Peyer's patch (tissue), 4 donors: ENCODE data around the gene GDAP1L1. TPM values are rescaled to one million over a fixed set of nuclear protein-coding genes. Genes with fewer than 3 reads are reported as not detected.

Experiments
- DNase-seq, 3 donors: peaks; one replicate each; pipeline ENCODE4 v3.0.0-alpha.2; 2017 to 2019
- H3K27ac ChIP-seq, 4 donors: fragments of 200-600 bp; sonication (generic); one replicate each; pipeline ENCODE4 v1.5.1; 2016 to 2019
- H3K27me3 ChIP-seq, 2 donors: fragments of 200-600 bp; sonication (generic); one replicate each; pipeline ENCODE4 v1.5.1; 2019
- H3K36me3 ChIP-seq, 3 donors: fragments of 200-600 bp; sonication (generic); one replicate each; pipeline ENCODE4 v1.5.1; 2016 to 2019
- H3K4me1 ChIP-seq, 4 donors: fragments of 200-600 bp; sonication (generic); one replicate each; pipeline ENCODE4 v1.5.1; 2016 to 2019
- H3K4me3 ChIP-seq, 4 donors: fragments of 200-600 bp; sonication (generic); 1 replicate in 3 of 4; 2 replicates in 1 of 4; pipeline ENCODE4 v1.5.1; 2016 to 2019; ENCODE audit warnings: mild to moderate bottlenecking in 1 of 4
- H3K9me3 ChIP-seq, 4 donors: fragments of 200-600 bp; sonication (generic); one replicate each; pipeline ENCODE4 v1.5.1; 2016 to 2019; ENCODE audit warnings: mild to moderate bottlenecking in 1 of 4
- POLR2A ChIP-seq, 2 donors: fragments of 450-650 bp; IDR thresholded peaks; one replicate each; pipeline ENCODE4 v1.5.1; 2017; ENCODE audit warnings: antibody characterized with exemption in 2 of 2, mild to moderate bottlenecking in 2 of 2, moderate library complexity in 2 of 2
- total RNA-seq, 4 donors: library from RNA; depleted of rRNA; stranded (reverse); fragments of >200 nt; gene quantifications; one replicate each; pipeline ENCODE4 v1.1.0, GENCODE V29; 2016
- TF ChIP-seq, protein P1 (sequence below), 6 experiments: fragments of 450-650 bp in 4 of 6; fragments of 200-600 bp in 2 of 6; sonication (generic) in 1 of 6; IDR thresholded peaks; one replicate each; pipeline ENCODE4 v1.5.1; 2017 to 2019; ENCODE audit warnings: antibody characterized with exemption in 6 of 6, mild to moderate bottlenecking in 3 of 6, moderate library complexity in 1 of 6

Gene GDAP1L1
- total RNA-seq, 4 donors from 2014 or later, result 1.2 to 2.3 TPM; not detected in 2

GRCh38 chr20:44212792-44213191, 34.3 kb upstream of the GDAP1L1 start:
- DNase-seq, result no peak
- H3K27ac ChIP-seq, result no peak overlapping the region
- H3K4me1 ChIP-seq, result peaks cover 0 to 30% (median 1%) of the 10 kb centered on the region in 4 donors
- no peaks in the 10 kb centered on the region for H3K27me3 ChIP-seq
- H3K36me3 ChIP-seq, result no peaks in the 10 kb centered on the region
- no peak overlapping the region for H3K4me3 ChIP-seq
- H3K9me3 ChIP-seq, result no peaks in the 10 kb centered on the region
- TF ChIP-seq POLR2A (IDR thresholded peaks at IDR 0.05), result no peak
- TF ChIP-seq, protein P1, sequence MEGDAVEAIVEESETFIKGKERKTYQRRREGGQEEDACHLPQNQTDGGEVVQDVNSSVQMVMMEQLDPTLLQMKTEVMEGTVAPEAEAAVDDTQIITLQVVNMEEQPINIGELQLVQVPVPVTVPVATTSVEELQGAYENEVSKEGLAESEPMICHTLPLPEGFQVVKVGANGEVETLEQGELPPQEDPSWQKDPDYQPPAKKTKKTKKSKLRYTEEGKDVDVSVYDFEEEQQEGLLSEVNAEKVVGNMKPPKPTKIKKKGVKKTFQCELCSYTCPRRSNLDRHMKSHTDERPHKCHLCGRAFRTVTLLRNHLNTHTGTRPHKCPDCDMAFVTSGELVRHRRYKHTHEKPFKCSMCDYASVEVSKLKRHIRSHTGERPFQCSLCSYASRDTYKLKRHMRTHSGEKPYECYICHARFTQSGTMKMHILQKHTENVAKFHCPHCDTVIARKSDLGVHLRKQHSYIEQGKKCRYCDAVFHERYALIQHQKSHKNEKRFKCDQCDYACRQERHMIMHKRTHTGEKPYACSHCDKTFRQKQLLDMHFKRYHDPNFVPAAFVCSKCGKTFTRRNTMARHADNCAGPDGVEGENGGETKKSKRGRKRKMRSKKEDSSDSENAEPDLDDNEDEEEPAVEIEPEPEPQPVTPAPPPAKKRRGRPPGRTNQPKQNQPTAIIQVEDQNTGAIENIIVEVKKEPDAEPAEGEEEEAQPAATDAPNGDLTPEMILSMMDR (IDR thresholded peaks at IDR 0.05), result no peak

- Histone ChIP-seq H3K36me3 (no peaks in the 10 kb centered on the region), H3K9me3 (no peaks in the 10 kb centered on the region), H3K27ac (no peak overlapping the region), H3K4me1 (peaks cover 0 to 14% (median 6%) of the 10 kb centered on the region in 4 donors), H3K4me3 (no peak overlapping the region), H3K27me3 (no peaks in the 10 kb centered on the region)
- TF ChIP-seq, protein P1 (IDR thresholded peaks at IDR 0.05), result peak; percentile 27 to 87 (median 74)
- no peak for TF ChIP-seq POLR2A (IDR thresholded peaks at IDR 0.05)
- peak; percentile 67 to 88 (median 68) for DNase-seq
Observed at GRCh38 chr20:44215125-44215524, 32.0 kb upstream of the GDAP1L1 start.

- Histone ChIP-seq H3K36me3 (no peaks in the 10 kb centered on the region), H3K4me3 (peak overlapping the region in 2 of 4 donors; percentile 3 to 5), H3K9me3 (no peaks in the 10 kb centered on the region), H3K27me3 (no peaks in the 10 kb centered on the region), H3K27ac (peak overlapping the region in 1 of 4 donors; percentile 44), H3K4me1 (peaks cover 0 to 14% (median under 1%) of the 10 kb centered on the region in 4 donors)
- TF ChIP-seq, protein P1 (IDR thresholded peaks at IDR 0.05), result peak; percentile 57 to 97 (median 91)
- TF ChIP-seq POLR2A (IDR thresholded peaks at IDR 0.05), result no peak
- peak; percentile 72 to 90 (median 74) for DNase-seq
Observed at GRCh38 chr20:44217342-44218092, 29.6 kb upstream of the GDAP1L1 start.

DNA sequence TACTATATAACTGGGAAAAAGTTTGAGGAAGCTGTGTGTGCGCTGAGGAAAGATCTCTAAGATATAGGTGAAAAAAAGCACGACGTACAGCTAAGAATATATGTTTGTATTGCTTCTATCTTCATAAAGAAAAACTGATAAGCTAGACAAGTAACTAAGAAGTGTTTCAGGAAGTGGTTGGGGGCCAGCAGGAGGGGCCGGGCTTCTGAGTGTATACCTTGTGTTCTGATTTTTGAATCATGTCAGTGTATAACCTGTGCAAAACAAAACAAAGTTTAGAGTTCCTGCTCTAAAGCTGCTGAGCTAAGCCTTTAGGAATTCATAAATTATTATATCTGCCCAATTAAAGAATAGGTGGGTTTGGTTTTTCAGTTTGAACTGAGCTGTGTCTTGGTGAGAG, 28.7 kb upstream of the GDAP1L1 start:
- DNase-seq, result peak in 2 of 3 donors; percentile 71 to 74
- H3K36me3 ChIP-seq, result no peaks in the 10 kb centered on the region
- no peak overlapping the region for H3K4me3 ChIP-seq
- TF ChIP-seq, protein P1 (IDR thresholded peaks at IDR 0.05), result no peak
- TF ChIP-seq POLR2A (IDR thresholded peaks at IDR 0.05), result no peak
- H3K9me3 ChIP-seq, result no peaks in the 10 kb centered on the region
- H3K4me1 ChIP-seq, result peaks cover 0 to 14% (median 0%) of the 10 kb centered on the region in 4 donors
- H3K27me3 ChIP-seq, result no peaks in the 10 kb centered on the region
- peak overlapping the region in 1 of 4 donors; percentile 46 for H3K27ac ChIP-seq

GRCh38 chr20:44219170-44219730, 27.9 kb upstream of the GDAP1L1 start:
- no peak for DNase-seq
- TF ChIP-seq, protein P1 (IDR thresholded peaks at IDR 0.05), result no peak
- no peak for TF ChIP-seq POLR2A (IDR thresholded peaks at IDR 0.05)
- Histone ChIP-seq H3K36me3 (no peaks in the 10 kb centered on the region), H3K4me3 (no peak overlapping the region), H3K27ac (peak overlapping the region in 2 of 4 donors; percentile 11 to 46), H3K9me3 (no peaks in the 10 kb centered on the region), H3K4me1 (peaks cover 0 to 14% (median 0%) of the 10 kb centered on the region in 4 donors), H3K27me3 (no peaks in the 10 kb centered on the region)
